ENCODE measurements around the gene CPNE5. TPM values are rescaled to one million over a fixed set of nuclear protein-coding genes. Genes with fewer than 3 reads are reported as not detected.

CPNE5 gene
- total and polyA plus RNA-seq, 10 donors: 9.5 to 33.4 (median 19.3) TPM

GRCh38 chr6:36793296-36793912 is 45.8 kb downstream of the CPNE5 start:
- H3K36me3 ChIP-seq: no peaks in the 10 kb centered on the region
- no peak overlapping the region for H3K4me3 ChIP-seq
- no peak overlapping the region for H3K27ac ChIP-seq
- no peaks in the 10 kb centered on the region for H3K9me3 ChIP-seq
- peaks cover 0 to 45% (median 0%) of the 10 kb centered on the region in 7 donors for H3K27me3 ChIP-seq (replicated peaks in 1 of 7)
- no peak for TF ChIP-seq CTCF (IDR thresholded peaks at IDR 0.05 in 8 of 11, conservative IDR thresholded peaks at IDR 0.05 in 3 of 11)
- no peak for TF ChIP-seq POLR2AphosphoS5 (IDR thresholded peaks at IDR 0.05)
- TF ChIP-seq POLR2A (IDR thresholded peaks at IDR 0.05): no peak
- peaks cover 0 to 29% (median 7%) of the 10 kb centered on the region in 6 donors for H3K4me1 ChIP-seq
- WGBS, 5 donors: 79 to 96% (median 90%) methylated on average over 9 of the region's 9 CpGs
- intact Hi-C loops (cut with DNase I; ENCODE audit: low total_unique reads): no loop called here
- no peak for DNase-seq

- no peak for DNase-seq
- 50 to 74% (median 66%) methylated on average over 10 of the region's 10 CpGs for WGBS, 5 donors
- Histone ChIP-seq H3K9me3 (no peaks in the 10 kb centered on the region), H3K27ac (no peak overlapping the region), H3K36me3 (no peaks in the 10 kb centered on the region), H3K4me3 (no peak overlapping the region), H3K27me3 (replicated peaks in 1 of 7) (peaks cover 0 to 57% (median 0%) of the 10 kb centered on the region in 7 donors), H3K4me1 (peaks cover 0 to 29% (median 7%) of the 10 kb centered on the region in 6 donors)
- TF ChIP-seq CTCF (IDR thresholded peaks at IDR 0.05 in 8 of 11, conservative IDR thresholded peaks at IDR 0.05 in 3 of 11): no peak
- TF ChIP-seq POLR2A (IDR thresholded peaks at IDR 0.05): no peak
- no peak for TF ChIP-seq POLR2AphosphoS5 (IDR thresholded peaks at IDR 0.05)
- intact Hi-C loops (cut with DNase I; ENCODE audit: low total_unique reads): no loop called here
Observed at GRCh38 chr6:36791521-36792135, 47.6 kb downstream of the CPNE5 start.

GRCh38 chr6:36791085-36791484 is 48.2 kb downstream of the CPNE5 start:
- H3K4me1 ChIP-seq: peaks cover 0 to 29% (median 7%) of the 10 kb centered on the region in 6 donors
- WGBS, 5 donors: 88 to 93% (median 90%) methylated on average over 2 of the region's 2 CpGs
- intact Hi-C loops (cut with DNase I; ENCODE audit: low total_unique reads): no loop called here

More at GRCh38 chr6:36791085-36791484, 48.2 kb downstream of the CPNE5 start:
- TF ChIP-seq CTCF (IDR thresholded peaks at IDR 0.05 in 8 of 11, conservative IDR thresholded peaks at IDR 0.05 in 3 of 11) (no peak), POLR2AphosphoS5 (IDR thresholded peaks at IDR 0.05) (no peak), POLR2A (IDR thresholded peaks at IDR 0.05) (no peak)
- H3K4me3 ChIP-seq: no peak overlapping the region
- peaks cover 0 to 57% (median 0%) of the 10 kb centered on the region in 7 donors for H3K27me3 ChIP-seq (replicated peaks in 1 of 7)
- no peak overlapping the region for H3K27ac ChIP-seq
- H3K36me3 ChIP-seq: no peaks in the 10 kb centered on the region
- no peaks in the 10 kb centered on the region for H3K9me3 ChIP-seq
- DNase-seq: no peak

All from spleen (tissue), 11 donors.